DMS114 treated with DMSO at 0.1 percent for 48 hours (cell line): ENCODE data around the gene ATXN2L.
"Not testable (repeated sequence)": the region's sequence is repeated elsewhere in the genome, so short reads cannot be mapped to it uniquely, and the experiment has no call there.

Experiments used
- DNase-seq: peaks from one replicate; lab custom pipeline; 2025; ENCODE audit not compliant: unreplicated experiment; lab: John Stamatoyannopoulos, UW

Gene ATXN2L

GRCh38 chr16:28869201-28869600 is 46.4 kb downstream of the ATXN2L start:
- DNase-seq, result no peak

GRCh38 chr16:28872952-28873351 is 50.2 kb downstream of the ATXN2L start:
- DNase-seq, result no peak

GRCh38 chr16:28873543-28874201 is 50.9 kb downstream of the ATXN2L start:
- no peak for DNase-seq

DNA sequence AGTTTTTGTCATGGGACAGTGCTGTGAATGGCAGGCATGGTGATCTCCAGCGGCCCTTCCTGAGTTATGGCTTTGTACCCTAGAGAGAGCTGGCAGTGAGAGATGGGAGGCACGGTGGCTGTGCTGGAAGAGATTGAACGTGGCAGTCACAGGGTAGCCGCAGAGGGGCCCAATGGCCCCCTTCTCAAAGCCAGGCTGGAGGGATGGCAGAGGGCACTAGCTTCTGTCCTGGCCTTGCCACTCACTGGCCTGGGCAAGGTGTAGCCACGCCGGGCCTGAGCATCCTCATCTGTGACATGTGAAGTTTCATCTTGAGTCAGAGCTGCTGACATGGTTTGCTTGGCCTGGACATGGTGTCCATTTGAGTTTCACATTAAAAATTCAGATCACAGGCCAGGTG is 51.6 kb downstream of the ATXN2L start:
- no peak for DNase-seq

DNA sequence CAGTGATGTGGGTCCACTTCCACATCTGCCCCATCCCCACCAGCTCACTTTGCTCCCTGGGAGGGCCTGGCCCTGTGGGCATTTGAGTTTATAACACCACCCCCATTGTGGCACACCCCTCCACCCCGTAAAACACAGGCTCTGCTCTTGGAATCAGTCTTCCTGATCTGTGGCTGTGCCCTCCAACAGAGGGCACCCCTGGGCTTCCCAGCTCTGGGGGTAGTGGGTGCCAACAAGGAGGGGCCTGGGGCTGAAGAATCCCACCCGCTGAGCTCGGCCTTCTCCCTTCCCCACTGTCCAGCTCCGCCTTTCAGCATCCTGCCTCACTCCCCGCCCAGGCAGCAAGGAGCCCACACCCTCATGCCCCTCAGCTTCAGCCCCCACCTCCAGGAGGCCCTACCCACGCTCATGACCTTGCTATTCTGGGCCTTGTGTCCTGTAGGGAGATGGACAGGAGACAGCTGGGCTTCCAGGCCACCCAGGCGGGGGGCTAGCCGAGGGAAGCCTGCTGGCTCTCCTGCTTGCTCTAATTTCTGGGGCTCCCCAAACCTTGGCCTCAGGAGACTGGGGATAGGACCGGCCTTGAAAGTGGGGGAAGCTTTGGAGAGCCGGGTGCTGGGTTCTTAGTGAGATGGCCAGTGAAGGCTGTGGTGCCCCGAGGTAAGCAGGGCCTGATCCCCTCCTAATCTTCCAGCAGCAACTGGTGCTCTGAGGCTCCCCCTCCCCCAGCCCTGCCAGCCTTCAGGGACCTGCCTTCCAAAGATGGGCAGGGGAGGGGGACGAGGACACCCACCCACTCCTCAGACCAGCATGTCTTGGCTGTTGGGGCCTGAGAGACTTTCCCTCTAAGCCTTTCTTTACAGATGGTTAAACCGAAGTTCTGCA is 52.6 kb downstream of the ATXN2L start:
- DNase-seq, result no peak

GRCh38 chr16:28876019-28876659 is 53.3 kb downstream of the ATXN2L start:
- DNase-seq, result no peak

- no peak for DNase-seq
Measured at GRCh38 chr16:28876973-28877654, 54.3 kb downstream of the ATXN2L start.

DNA sequence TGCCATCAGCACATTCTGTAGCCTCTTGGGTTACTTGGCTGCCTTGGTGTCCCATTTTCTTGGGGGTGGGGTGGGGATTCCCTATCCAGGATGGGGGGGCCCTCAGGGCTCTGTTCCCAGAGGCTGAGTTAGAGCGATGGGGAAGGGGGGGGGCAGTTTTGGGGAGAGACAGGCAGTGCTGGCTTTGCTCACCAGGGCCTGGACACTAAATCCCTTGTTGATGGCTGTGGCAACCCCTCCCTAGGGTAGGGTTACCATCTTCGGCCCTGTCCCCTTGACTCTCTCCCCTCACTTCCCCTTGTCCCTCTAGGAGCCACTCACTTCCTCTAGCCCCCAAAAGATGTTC is 54.8 kb downstream of the ATXN2L start:
- no peak for DNase-seq

GRCh38 chr16:28878083-28878926 is 55.5 kb downstream of the ATXN2L start, which contains the start of gene ATP2A1:
Gene ATP2A1, plus strand, starts transcription at chr16:28878488. Its CDS starts 184 bp downstream, at chr16:28878672.
- no peak for DNase-seq

DNA sequence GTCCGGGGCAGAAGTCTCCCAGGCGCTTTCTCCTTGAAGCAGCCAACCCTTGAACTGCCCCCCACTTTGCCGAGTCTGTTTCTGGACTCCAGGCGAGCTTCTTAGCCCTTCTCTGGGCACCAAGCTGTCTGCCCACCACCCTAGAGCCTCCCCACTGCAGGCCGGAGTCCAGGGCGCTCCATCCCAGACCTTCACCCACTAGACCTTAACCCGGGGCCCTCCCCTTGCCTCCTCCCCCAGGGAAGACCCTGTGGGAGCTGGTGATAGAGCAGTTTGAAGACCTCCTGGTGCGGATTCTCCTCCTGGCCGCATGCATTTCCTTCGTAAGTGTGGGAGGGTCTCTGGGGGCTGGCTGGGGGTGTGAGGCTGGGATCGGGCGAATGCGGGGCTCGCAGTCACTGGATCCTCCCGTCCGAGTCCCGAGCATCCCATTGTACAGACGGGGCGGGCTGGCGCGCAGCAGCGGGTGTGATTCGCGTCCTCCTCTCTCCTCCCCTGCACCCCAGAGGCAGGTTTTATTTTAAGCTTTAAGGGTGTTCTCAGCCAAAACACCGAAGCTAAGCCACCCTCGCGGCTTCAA is 56.6 kb downstream of the ATXN2L start:
- DNase-seq, result no peak

GRCh38 chr16:28879841-28880588 is 57.2 kb downstream of the ATXN2L start:
- peak; percentile 74 for DNase-seq

DNA sequence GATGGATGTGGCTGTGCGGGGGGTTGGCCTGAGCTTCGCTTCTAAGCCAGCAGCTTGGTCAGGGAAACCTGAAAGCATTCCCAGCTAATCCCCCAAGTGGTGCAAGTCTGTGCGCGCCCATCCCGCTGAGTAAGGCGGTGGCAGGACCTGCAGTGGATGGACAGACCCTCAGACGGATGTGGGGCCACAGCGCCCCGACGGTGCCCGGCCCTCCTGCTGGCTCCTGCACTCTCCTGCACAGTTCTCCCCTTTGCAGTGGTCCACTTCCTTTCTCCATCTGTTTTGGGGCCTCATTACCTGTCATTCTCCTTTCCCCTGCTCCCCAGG is 57.8 kb downstream of the ATXN2L start:
- no peak for DNase-seq

DNA sequence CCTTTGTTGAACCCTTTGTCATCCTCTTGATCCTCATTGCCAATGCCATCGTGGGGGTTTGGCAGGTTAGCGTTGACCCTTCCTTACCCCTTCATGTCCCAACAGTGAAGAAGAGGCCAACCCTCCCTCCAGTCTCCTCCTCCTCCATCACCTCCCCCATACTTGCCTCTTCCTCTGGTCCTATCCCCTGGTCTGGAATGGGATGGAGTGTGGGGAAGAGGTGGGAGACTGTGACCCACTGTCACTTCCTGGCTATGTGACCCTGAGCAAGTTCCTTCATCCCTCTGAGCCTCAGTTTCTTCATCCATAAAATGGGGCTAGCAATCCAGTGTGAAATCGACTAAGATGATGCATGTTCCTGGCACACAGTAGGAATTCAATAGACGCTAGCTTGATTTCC is 58.2 kb downstream of the ATXN2L start:
- no peak for DNase-seq

DNA sequence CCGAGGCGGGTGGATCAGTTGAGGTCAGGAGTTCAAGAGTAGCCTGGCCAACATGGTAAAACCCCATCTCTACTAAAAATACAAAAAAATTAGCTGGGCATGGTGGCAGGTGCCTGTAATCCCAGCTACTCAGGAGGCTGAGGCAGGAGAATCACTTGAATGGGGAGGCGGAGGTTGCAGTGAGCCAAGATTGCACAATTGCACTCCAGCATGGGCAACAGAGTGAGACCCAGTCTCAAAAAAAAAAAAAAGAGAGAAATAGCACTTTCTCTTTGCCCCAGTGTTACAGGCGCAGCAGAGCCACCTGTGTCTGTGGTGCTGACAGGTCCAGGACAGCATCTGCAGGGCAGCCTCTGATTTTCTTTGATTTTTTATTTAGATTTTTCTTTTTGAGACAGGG is 58.8 kb downstream of the ATXN2L start:
- not testable (repeated sequence) for DNase-seq

GRCh38 chr16:28882551-28883160 is 59.9 kb downstream of the ATXN2L start:
- no peak for DNase-seq

DNA sequence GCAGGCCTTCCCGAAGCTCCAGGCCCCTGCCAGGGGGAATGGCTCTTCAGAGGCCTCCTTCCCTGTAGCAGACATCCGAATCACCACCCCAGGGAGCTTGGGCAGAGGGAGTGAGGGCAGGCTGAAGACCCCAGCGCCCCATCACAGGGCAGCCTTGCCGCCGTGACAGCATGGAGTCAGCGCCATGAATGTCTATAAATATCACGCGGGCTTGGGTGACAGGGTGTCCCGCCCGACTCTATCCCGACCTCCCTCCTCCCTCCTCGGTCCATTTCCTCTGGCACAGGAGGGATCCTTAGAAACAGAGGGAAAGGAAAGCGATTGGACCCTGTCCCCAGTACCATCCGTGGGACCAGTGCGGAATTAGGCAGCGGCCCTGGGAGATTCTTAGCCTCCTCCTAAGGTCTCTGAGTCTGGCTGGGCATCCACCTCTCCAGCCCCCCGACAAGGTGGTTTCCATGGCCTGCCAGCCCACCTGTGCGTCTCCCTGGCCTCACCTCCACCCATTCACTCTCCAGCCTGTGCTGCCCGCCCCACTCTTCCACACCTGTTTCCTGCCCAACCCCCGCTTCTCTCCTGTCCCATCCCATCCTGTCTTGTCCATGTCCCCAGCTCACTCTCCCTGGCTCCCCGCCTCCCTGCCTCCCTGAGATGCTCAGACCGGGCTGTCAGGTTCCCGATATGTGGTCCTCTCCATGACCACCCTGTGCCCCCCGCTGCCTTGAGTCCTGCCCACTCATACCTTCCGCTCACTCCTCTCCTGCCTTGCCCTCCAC is 60.6 kb downstream of the ATXN2L start:
- DNase-seq, result no peak

GRCh38 chr16:28884045-28884444 is 61.2 kb downstream of the ATXN2L start:
- no peak for DNase-seq
